HUES64 (cell line): ENCODE data around the gene SYNE3.

Experiments used
- H3K27ac ChIP-seq: 2 replicates; pipeline ENCODE4 v1.7.0; 2013; ENCODE audit warnings: low read depth, low read length, inconsistent platforms
- H3K27me3 ChIP-seq: 2 replicates; pipeline ENCODE4 v1.6.1; 2013; ENCODE audit warnings: mild to moderate bottlenecking, low read length; ENCODE audit not compliant: insufficient read depth
- H3K36me3 ChIP-seq: 2 replicates; pipeline ENCODE4 v1.6.1; 2013; ENCODE audit warnings: mild to moderate bottlenecking, low read length; ENCODE audit not compliant: insufficient read depth
- H3K4me1 ChIP-seq: 2 replicates; pipeline ENCODE4 v1.6.1; 2013; ENCODE audit warnings: mild to moderate bottlenecking, low read length, moderate library complexity; ENCODE audit not compliant: insufficient read depth
- H3K4me3 ChIP-seq: 2 replicates; pipeline ENCODE4 v1.5.1; 2013; ENCODE audit warnings: mild to moderate bottlenecking, low read length, moderate library complexity
- H3K9ac ChIP-seq: 2 replicates; pipeline ENCODE4 v1.6.1; 2013; ENCODE audit warnings: mild to moderate bottlenecking, low read depth, low read length
- H3K9me3 ChIP-seq: 2 replicates; pipeline ENCODE4 v1.6.1; 2013; ENCODE audit warnings: low read depth, low read length; ENCODE audit not compliant: insufficient read depth
- WGBS: fragments of 150-250, 120-280 bp; methylation state at CpG from one replicate; pipeline ENCODE4 v1.1.7; 2013; ENCODE audit warnings: missing lambda C conversion rate; 5-methylcytosine and 5-hydroxymethylcytosine counted together

SYNE3 gene

DNA sequence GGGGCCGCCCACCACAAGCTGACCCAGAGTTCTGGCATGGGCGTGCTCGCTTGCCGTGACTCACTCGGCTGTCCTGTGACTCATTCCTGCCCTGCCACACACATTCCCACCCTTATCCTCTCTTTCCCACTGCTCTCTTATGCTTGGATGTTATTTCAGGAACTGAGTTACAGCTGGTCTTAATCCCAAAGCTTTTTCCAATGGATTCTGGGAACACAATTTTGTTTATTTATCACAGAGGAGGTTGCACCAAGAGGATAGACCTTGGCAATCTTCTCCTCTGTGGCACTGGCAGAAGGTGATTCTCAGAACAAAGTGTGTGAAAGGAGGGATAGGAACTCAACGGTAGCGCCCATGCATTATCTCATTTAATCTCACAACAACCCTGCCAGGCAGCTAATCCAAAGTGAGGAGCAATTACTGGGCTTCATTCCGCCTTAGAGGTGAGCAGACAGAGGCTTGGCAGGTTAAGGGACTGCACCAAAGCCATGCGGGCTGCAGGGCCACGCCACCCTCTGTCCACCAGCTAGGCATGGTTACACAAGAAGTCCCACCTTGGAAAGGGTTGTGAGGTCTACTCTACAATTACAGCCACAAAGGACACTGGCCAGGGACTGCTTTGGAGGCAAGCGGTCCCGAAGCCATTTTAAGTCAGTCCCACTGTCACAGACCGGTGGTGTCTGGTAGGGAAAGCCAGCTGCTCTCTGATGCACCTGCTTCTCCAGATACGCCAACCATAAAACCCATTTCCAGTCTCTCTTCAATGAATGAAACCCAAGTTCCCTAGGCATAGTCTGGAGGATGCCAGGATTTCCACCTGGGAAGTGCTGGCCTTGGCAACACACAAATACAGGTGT is 32.9 kb downstream of the SYNE3 start:
- H3K36me3 ChIP-seq: no peaks in the 10 kb centered on the region
- WGBS: 87% methylated on average over 14 of the region's 14 CpGs
- H3K4me3 ChIP-seq: no peak overlapping the region
- H3K4me1 ChIP-seq: peaks cover 17% of the 10 kb centered on the region
- H3K27me3 ChIP-seq: no peaks in the 10 kb centered on the region
- H3K9me3 ChIP-seq: no peaks in the 10 kb centered on the region
- no peak overlapping the region for H3K27ac ChIP-seq
- H3K9ac ChIP-seq: no peak overlapping the region

DNA sequence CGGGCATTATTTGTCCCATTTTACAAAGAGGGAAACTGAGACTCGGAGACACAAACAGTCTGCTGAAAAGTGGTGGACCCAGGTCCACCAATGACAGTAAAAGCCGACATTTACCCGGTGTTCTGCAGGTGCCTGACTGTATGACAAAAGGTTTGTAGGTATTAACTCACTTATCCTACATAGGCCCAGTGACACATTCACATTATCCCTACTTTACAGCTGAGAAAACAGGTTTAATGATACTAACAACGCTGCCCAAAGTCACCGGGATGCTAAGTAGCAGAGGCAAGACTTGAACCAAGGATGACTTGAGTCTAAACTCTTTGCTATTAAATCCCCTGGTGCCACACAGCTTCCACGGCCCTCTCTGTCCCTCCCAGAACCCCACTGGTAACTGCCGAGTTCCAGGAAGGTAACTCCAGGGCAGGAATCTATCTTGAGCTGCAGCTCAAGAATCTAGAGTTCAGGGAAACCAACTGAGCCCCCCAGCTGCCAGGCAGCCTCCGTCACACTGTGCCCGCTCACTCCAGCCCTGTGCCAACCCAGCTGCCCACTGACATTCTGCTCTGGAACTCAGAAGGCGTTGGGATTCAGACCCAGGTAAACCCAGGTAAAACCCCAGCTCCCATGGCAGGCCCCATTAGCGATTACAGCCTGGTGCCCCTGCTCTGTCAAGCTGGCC is 33.7 kb downstream of the SYNE3 start:
- no peak overlapping the region for H3K4me3 ChIP-seq
- 86% methylated on average over 12 of the region's 12 CpGs for WGBS
- H3K4me1 ChIP-seq: peaks cover 17% of the 10 kb centered on the region
- H3K27ac ChIP-seq: no peak overlapping the region
- H3K9me3 ChIP-seq: no peaks in the 10 kb centered on the region
- H3K36me3 ChIP-seq: no peaks in the 10 kb centered on the region
- no peak overlapping the region for H3K9ac ChIP-seq
- H3K27me3 ChIP-seq: no peaks in the 10 kb centered on the region

DNA sequence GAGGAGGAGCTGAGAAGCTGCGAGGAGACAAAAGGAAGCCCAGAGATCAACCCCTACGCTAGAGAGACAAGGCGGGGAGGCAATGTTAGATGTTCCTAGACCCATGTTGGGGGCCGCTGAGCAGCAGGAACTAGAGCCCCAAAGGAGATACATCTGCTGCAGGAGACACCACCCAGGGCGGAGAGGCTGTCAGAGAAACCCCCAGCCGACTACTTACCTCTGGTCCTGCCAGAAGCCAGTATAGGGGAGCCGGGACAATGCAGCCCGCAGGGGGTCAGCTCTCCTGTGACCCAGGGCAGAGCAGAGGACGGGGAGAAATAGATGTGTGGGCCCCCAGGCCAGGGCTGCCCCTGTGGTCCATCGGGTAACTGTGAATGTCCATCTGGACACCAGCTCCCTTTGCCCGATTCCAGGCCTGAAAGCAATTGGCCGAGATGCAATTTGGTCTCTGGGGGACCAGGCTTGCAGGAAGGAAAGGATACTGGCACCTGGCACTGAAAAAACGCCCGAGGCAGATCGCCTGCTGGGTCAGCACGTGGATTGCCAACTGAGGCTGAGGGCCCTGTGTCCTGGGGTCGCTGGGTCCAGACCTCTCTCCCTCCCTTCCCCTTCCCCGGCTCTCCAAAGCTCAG is 34.9 kb downstream of the SYNE3 start:
- H3K9me3 ChIP-seq: no peaks in the 10 kb centered on the region
- no peak overlapping the region for H3K9ac ChIP-seq
- 84% methylated on average over 18 of the region's 18 CpGs for WGBS
- H3K27me3 ChIP-seq: no peaks in the 10 kb centered on the region
- H3K4me3 ChIP-seq: no peak overlapping the region
- no peaks in the 10 kb centered on the region for H3K36me3 ChIP-seq
- H3K4me1 ChIP-seq: peaks cover 17% of the 10 kb centered on the region
- H3K27ac ChIP-seq: no peak overlapping the region

DNA sequence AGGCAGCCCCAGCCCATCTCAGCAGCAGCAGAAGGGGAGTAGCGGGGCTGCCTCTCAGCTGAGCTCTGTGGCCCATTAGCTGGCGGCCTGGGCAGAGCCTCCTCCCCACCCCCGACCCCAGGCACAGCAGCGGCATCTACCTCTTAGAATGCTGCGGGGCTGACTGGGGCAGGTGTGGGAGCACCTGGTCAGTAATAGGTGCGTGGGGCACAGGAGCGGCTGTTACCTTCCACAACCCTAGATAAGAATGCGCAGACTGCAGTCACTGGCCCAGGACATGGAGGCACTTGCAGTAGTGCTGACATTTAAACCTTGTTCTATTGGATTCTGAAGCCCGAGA is 35.6 kb downstream of the SYNE3 start:
- Histone ChIP-seq H3K36me3 (no peaks in the 10 kb centered on the region), H3K27me3 (no peaks in the 10 kb centered on the region), H3K27ac (no peak overlapping the region), H3K4me3 (no peak overlapping the region), H3K4me1 (peaks cover 17% of the 10 kb centered on the region), H3K9ac (no peak overlapping the region), H3K9me3 (no peaks in the 10 kb centered on the region)
- WGBS: 81% methylated on average over 9 of the region's 9 CpGs

DNA sequence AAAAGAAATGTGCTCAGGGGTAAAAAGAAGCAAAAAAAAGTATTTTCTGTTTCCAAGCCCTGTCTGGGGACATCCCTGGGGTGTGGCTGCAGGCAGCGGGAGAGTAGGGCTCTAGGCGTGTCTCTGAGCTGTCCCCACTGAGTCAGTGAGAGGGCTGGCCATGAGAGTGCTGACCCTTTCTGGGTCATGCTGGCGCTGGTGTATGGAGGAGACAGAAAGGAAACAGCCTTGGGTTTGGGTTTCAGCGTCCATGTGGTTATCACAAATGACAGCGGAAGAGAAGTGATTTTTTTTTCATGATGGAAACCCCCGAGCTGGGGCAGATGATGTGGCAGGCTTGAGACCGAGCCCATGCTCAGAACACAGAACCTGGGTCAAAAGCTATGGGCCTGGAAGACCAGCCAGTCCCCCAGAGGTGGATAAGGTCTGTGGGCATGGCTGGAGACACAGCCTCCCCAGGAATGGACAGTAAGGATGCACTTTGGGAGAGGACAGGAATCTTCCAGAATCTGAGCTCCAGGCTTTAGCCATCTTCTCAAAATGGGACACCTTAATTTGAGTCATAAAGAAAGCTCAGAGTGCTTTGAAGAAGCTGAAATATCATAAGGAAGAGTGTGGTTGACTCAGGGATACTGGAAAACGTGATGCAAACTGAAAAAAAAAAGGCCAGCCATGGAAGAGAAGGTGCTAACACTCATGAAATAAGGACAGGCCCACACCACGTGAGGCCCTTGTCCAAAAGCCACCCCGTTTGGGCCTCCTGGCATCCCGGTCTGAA is 36.2 kb downstream of the SYNE3 start:
- Histone ChIP-seq H3K9ac (no peak overlapping the region), H3K4me1 (peaks cover 12% of the 10 kb centered on the region), H3K27me3 (no peaks in the 10 kb centered on the region), H3K27ac (no peak overlapping the region), H3K9me3 (no peaks in the 10 kb centered on the region), H3K4me3 (no peak overlapping the region), H3K36me3 (no peaks in the 10 kb centered on the region)
- 86% methylated on average over 11 of the region's 11 CpGs for WGBS

DNA sequence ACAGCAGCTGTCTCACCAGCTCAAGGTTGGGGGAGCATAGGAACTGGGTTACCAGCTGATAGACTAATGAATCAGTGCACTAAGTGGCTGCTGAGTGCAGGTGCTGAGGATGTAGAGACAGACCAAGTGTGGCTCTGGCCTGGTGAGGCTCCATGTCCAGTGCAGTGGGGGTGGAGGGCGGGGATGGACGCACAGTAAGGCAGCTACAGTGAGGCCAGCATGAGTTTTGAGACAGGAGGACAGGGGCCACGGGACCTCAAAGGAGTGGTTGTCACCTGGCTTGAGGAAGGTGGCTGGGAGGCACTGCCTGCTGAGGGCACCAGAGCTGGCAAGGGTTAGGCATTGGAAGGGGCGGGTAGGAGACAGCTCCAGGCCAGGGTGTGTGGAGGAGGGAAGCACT is 37.0 kb downstream of the SYNE3 start:
- Histone ChIP-seq H3K36me3 (no peaks in the 10 kb centered on the region), H3K4me1 (peaks cover 5% of the 10 kb centered on the region; the same call in 1 of the 2 replicates), H3K9ac (no peak overlapping the region), H3K4me3 (no peak overlapping the region), H3K9me3 (no peaks in the 10 kb centered on the region), H3K27me3 (no peaks in the 10 kb centered on the region), H3K27ac (no peak overlapping the region)
- 91% methylated on average over 4 of the region's 4 CpGs for whole genome bisulfite sequencing

DNA sequence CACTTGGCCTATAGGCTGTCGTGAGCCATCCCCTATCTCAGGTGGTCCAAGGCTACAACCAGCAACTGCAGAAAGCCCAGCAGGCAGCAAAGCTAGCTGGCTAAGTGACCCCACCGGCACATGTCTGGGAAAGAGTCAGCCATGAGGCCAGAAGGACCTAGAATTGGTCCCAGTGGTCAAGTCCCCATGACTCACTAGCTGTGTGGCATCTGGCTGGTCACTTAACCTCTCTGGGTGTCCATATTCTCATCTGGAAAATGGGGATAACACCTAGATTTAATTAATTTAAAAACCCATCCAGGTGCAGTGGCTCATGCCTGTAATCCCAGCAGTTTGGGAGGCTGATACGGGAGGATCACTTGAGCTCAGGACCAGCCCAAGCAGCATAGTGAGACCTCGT is 37.6 kb downstream of the SYNE3 start:
- WGBS: 93% methylated on average over 3 of the region's 4 CpGs
- no peaks in the 10 kb centered on the region for H3K36me3 ChIP-seq
- H3K4me3 ChIP-seq: no peak overlapping the region
- no peak overlapping the region for H3K9ac ChIP-seq
- H3K27me3 ChIP-seq: no peaks in the 10 kb centered on the region
- no peak overlapping the region for H3K27ac ChIP-seq
- H3K4me1 ChIP-seq: peaks cover 5% of the 10 kb centered on the region; the same call in 1 of the 2 replicates
- no peaks in the 10 kb centered on the region for H3K9me3 ChIP-seq

DNA sequence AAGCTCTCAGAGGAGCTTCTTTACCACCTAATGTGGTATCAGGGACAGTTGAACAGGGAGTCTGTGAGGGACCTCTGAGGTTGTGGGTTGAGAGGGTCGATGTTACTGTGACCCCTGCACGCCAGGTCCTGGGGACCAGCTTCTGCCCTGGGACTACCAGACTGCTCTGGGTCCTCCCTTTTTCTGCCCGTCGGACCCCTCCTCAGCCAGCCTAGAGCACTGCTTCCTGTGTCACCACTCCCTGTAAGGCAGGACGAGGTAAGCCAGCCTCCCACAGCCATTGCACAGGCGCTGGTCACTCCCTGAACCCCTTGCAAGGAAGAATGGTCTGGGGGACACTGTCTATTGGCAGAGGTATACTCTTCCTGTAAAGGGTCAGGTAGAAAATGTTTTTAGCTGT is 38.1 kb downstream of the SYNE3 start:
- Histone ChIP-seq H3K4me3 (no peak overlapping the region), H3K27ac (no peak overlapping the region), H3K27me3 (no peaks in the 10 kb centered on the region), H3K4me1 (peaks cover 5% of the 10 kb centered on the region; the same call in 1 of the 2 replicates), H3K9me3 (no peaks in the 10 kb centered on the region), H3K36me3 (no peaks in the 10 kb centered on the region), H3K9ac (no peak overlapping the region)
- WGBS: 86% methylated on average over 6 of the region's 6 CpGs

DNA sequence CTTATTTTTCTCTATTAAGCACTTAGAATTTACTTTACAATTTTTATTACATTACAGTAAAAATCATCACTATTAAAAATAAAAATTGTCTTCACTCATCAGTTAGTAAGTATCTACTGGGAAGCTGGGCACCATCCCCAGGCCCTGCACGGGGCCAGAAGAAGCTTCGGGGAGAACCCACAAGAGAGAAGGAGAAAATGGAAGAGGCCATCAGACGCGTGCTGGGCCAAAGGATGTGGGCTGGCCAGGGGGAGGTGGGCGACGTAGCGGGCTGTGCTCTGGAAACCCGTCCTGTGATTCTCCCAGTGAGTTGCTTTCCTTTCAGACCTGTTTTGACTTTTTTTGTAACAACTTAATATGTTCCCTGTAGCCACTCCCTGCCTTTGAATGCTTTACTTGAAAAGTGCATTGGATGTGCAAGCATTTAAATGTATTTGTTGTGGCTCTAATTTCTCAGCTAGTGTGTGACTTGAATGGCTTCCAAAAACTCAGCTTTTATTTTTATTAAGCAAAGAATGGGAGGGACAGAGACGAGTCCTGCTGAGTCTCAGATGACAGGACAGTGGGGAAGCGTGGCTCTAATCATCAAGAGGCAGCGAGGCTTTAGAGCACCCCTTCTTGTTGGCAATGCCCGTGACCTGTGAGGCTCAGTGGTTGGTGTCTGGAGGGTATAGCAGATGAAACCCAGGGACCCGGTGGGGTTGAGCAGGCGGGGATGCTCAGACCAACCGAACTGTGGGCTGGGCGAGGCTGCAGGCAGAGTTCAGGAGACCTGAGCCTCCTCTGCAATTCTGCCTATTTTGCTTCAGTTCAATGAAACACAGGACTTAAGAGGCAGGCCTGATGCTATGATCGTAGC is 38.8 kb downstream of the SYNE3 start:
- Histone ChIP-seq H3K9me3 (no peaks in the 10 kb centered on the region), H3K4me1 (0 out of 2 replicates have a peak, but pooled peaks cover 5% of the 10 kb centered on the region), H3K9ac (no peak overlapping the region), H3K4me3 (no peak overlapping the region), H3K27ac (no peak overlapping the region), H3K27me3 (no peaks in the 10 kb centered on the region), H3K36me3 (no peaks in the 10 kb centered on the region)
- 86% methylated on average over 17 of the region's 17 CpGs for WGBS

DNA sequence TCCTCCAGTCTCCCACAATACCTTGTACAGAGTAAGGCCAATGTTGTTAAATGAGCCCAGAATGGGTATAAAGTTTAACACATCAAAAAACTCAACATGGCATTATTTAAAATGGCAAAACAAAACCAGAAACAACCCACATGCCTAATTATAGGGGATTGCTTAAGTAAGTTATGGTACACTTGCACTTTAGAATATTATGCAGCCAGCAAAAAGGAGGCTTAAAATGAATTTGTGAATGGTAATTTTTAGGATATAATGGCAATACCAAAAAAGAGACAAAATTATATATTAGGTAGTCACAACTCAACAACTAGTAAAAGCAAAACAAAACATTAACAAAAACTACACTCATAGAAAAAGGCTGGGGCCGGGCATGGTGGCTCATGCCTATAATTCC is 39.7 kb downstream of the SYNE3 start:
- no peak overlapping the region for H3K4me3 ChIP-seq
- H3K27ac ChIP-seq: no peak overlapping the region
- no peaks in the 10 kb centered on the region for H3K27me3 ChIP-seq
- H3K4me1 ChIP-seq: 0 out of 2 replicates have a peak, but pooled peaks cover 5% of the 10 kb centered on the region
- H3K36me3 ChIP-seq: no peaks in the 10 kb centered on the region
- H3K9ac ChIP-seq: no peak overlapping the region
- H3K9me3 ChIP-seq: no peaks in the 10 kb centered on the region
- 95% methylated on average over 1 of the region's 1 CpG for WGBS
